HepG2 (cell line): ENCODE data around the gene PLD1.

Source experiments
- CTCF ChIP-seq: sonication (generic); formaldehyde crosslinking; IDR thresholded peaks from 2 replicates; pipeline ENCODE4 v1.5.0; 2020; ENCODE audit warnings: mild to moderate bottlenecking, missing genetic modification reagents, moderate library complexity
- GTF3A ChIP-seq: sonication (generic); formaldehyde crosslinking; conservative IDR thresholded peaks from 2 replicates; pipeline ENCODE4 v1.4.0; 2020; ENCODE audit warnings: mild to moderate bottlenecking, missing genetic modification reagents
- TF ChIP-seq, protein P1 (sequence below): sonication (generic); formaldehyde crosslinking; IDR thresholded peaks from 2 replicates; pipeline ENCODE4 v1.8.0; 2022; ENCODE audit warnings: mild to moderate bottlenecking, missing genetic modification reagents, borderline replicate concordance

GRCh38 chr3:171797265-171797679 lies 13.0 kb downstream of the PLD1 start:
- TF ChIP-seq, protein P1, sequence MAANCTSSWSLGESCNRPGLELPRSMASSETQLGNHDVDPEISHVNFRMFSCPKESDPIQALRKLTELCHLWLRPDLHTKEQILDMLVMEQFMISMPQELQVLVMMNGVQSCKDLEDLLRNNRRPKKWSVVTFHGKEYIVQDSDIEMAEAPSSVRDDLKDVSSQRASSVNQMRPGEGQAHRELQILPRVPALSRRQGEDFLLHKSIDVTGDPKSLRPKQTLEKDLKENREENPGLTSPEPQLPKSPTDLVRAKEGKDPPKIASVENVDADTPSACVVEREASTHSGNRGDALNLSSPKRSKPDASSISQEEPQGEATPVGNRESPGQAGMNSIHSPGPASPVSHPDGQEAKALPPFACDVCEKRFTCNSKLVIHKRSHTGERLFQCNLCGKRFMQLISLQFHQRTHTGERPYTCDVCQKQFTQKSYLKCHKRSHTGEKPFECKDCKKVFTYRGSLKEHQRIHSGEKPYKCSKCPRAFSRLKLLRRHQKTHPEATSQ (CRISPR knock-in tag), result no peak
- no peak for TF ChIP-seq CTCF (CRISPR knock-in tag)
- no peak for TF ChIP-seq GTF3A (CRISPR knock-in tag)
